SK-N-SH (cell line): Measurements from ENCODE around the gene RFX7. TPM values are rescaled to one million over a fixed set of nuclear protein-coding genes. Genes with fewer than 3 reads are reported as not detected.

ENCODE experiments used
- CTCF ChIA-PET: fragments of 300-600, 350-600 bp; formaldehyde crosslinking; extraction: SDS; loops from one replicate; lab custom pipeline; 2021; lab: Yijun Ruan, JAX
- POLR2A ChIA-PET: fragments of 350-600 bp; sonication (Branson Sonifier 250); formaldehyde crosslinking; extraction: SDS; loops from one replicate; lab custom pipeline; 2020; ENCODE audit warnings: antibody characterized with exemption, inconsistent platforms; lab: Yijun Ruan, JAX
- DNase-seq: peaks from one replicate; pipeline ENCODE4 v3.0.0; 2012
- H2AFZ ChIP-seq: fragments of 200-600 bp; sonication (generic); 2 replicates; pipeline ENCODE4 v1.8.1; 2016; ENCODE audit warnings: antibody characterized with exemption, mild to moderate bottlenecking, low read depth
- H3F3A ChIP-seq: fragments of 200-600 bp; sonication (generic); replicated peaks from 2 replicates; pipeline ENCODE3; 2016; ENCODE audit warnings: antibody characterized with exemption, mild to moderate bottlenecking; ENCODE audit not compliant: insufficient read depth
- H3K27ac ChIP-seq, 2 experiments: fragments of 200-500 bp in 1 of 2; fragments of 200-600 bp in 1 of 2; sonication (Bioruptor generic) in 1 of 2; sonication (generic), shearing (Covaris generic) in 1 of 2; 2 replicates each; pipeline versions ENCODE4 v1.5.1 to v1.6.1; 2014 to 2016; ENCODE audit warnings: low read depth in 2 of 2, inconsistent platforms in 1 of 2, low read length in 1 of 2, mild to moderate bottlenecking in 1 of 2, mixed read lengths in 1 of 2
- H3K27me3 ChIP-seq: fragments of 200-600 bp; sonication (generic), shearing (Covaris generic); 2 replicates; pipeline ENCODE4 v1.6.1; 2016; ENCODE audit warnings: mixed run types; ENCODE audit not compliant: insufficient read depth
- H3K36me3 ChIP-seq, 2 experiments: fragments of 200-500 bp in 1 of 2; fragments of 200-600 bp in 1 of 2; sonication (Bioruptor generic) in 1 of 2; sonication (generic) in 1 of 2; replicated peaks in 1 of 2; 2 replicates each; pipeline versions ENCODE3 to v1.5.1; 2014 to 2016; ENCODE audit warnings: low read length in 1 of 2, mild to moderate bottlenecking in 1 of 2; ENCODE audit not compliant: insufficient read depth in 2 of 2, control insufficient read depth in 1 of 2
- H3K4me1 ChIP-seq, 2 experiments: fragments of 200-500 bp in 1 of 2; fragments of 200-600 bp in 1 of 2; sonication (Bioruptor generic) in 1 of 2; sonication (generic), shearing (Covaris generic) in 1 of 2; 2 replicates each; pipeline versions ENCODE4 v1.5.1 to v1.6.1; 2014 to 2016; ENCODE audit warnings: low read depth in 1 of 2, low read length in 1 of 2, mixed run types in 1 of 2; ENCODE audit not compliant: insufficient read depth in 2 of 2, control insufficient read depth in 1 of 2
- H3K4me2 ChIP-seq: fragments of 200-600 bp; sonication (generic), shearing (Covaris generic); 2 replicates; pipeline ENCODE4 v1.6.1; 2017; ENCODE audit warnings: mixed run types
- H3K4me3 ChIP-seq, 2 experiments: fragments of 200-500 bp in 1 of 2; fragments of 200-600 bp in 1 of 2; sonication (Bioruptor generic) in 1 of 2; sonication (generic), shearing (Covaris generic) in 1 of 2; 2 replicates each; pipeline versions ENCODE4 v1.5.1 to v1.8.1; 2014 to 2016; ENCODE audit warnings: low read depth in 2 of 2, inconsistent platforms in 1 of 2, low read length in 1 of 2, mild to moderate bottlenecking in 1 of 2, mixed read lengths in 1 of 2, moderate library complexity in 1 of 2
- H3K79me2 ChIP-seq: fragments of 200-600 bp; sonication (generic); 2 replicates; pipeline ENCODE4 v1.8.1; 2017; ENCODE audit warnings: mild to moderate bottlenecking; ENCODE audit not compliant: insufficient read depth
- H3K9ac ChIP-seq: fragments of 200-600 bp; sonication (generic); 2 replicates; pipeline ENCODE4 v1.6.1; 2017; ENCODE audit warnings: mixed run types
- H3K9me2 ChIP-seq: fragments of 200-600 bp; sonication (generic); 2 replicates; pipeline ENCODE4 v1.6.1; 2017; ENCODE audit warnings: mixed run types
- H3K9me3 ChIP-seq: fragments of 200-600 bp; sonication (generic); 2 replicates; pipeline ENCODE4 v1.6.1; 2017; ENCODE audit warnings: mixed run types, mild to moderate bottlenecking, moderate library complexity
- H4K20me1 ChIP-seq: fragments of 200-600 bp; sonication (generic); 2 replicates; pipeline ENCODE4 v1.6.1; 2017; ENCODE audit warnings: mild to moderate bottlenecking, mixed run types; ENCODE audit not compliant: insufficient read depth
- ELF1 ChIP-seq: IDR thresholded peaks from 2 replicates; pipeline ENCODE4 v1.4.0; 2012
- GATA2 ChIP-seq: sonication (generic); formaldehyde crosslinking; IDR thresholded peaks from 2 replicates; pipeline ENCODE4 v1.5.0; 2020; ENCODE audit warnings: mild to moderate bottlenecking, missing genetic modification reagents
- IRF3 ChIP-seq: fragments of 150-350 bp; IDR thresholded peaks from 2 replicates; pipeline ENCODE4 v1.6.1; 2016; ENCODE audit warnings: mild to moderate bottlenecking, low read depth, low read length
- POLR2AphosphoS5 ChIP-seq: IDR thresholded peaks from 2 replicates; pipeline ENCODE4 v1.6.1; 2012; ENCODE audit warnings: low read depth, low read length
- RAD21 ChIP-seq: IDR thresholded peaks from 2 replicates; pipeline ENCODE4 v1.6.1; 2012; ENCODE audit warnings: mild to moderate bottlenecking, low read length
- TAF1 ChIP-seq: IDR thresholded peaks from 2 replicates; pipeline ENCODE4 v1.6.1; 2012; ENCODE audit warnings: low read depth, mild to moderate bottlenecking, low read length, moderate library complexity, borderline replicate concordance
- ZBTB33 ChIP-seq: IDR thresholded peaks from 2 replicates; pipeline ENCODE4 v1.4.0; 2012; ENCODE audit warnings: low read depth, borderline replicate concordance
- WGBS: methylation state at CpG from one replicate; pipeline ENCODE4 v1.1.6; 2017; ENCODE audit warnings: low lambda C conversion rate; 5-methylcytosine and 5-hydroxymethylcytosine counted together
- polyA plus RNA-seq, 3 experiments: library from polyadenylated mRNA; depleted of rRNA; stranded (reverse); fragments of >200 nt; gene quantifications; 2 replicates each; pipeline ENCODE4 v1.2.3, GENCODE V29; 2012
- TF ChIP-seq, protein P1 (sequence below): IDR thresholded peaks from 2 replicates; pipeline ENCODE4 v1.6.1; 2012; ENCODE audit warnings: mild to moderate bottlenecking, low read depth, low read length, moderate library complexity
- TF ChIP-seq, protein P2 (sequence below): fragments of 200-600 bp; sonication (generic); IDR thresholded peaks from 2 replicates; pipeline ENCODE4 v1.6.1; 2017; ENCODE audit warnings: antibody characterized with exemption, mild to moderate bottlenecking, moderate library complexity

Gene RFX7
- polyA plus RNA-seq, 1 of the 3 experiments (the other 2 are of a cell fraction): 2.7 TPM

- TF ChIP-seq, protein P1, sequence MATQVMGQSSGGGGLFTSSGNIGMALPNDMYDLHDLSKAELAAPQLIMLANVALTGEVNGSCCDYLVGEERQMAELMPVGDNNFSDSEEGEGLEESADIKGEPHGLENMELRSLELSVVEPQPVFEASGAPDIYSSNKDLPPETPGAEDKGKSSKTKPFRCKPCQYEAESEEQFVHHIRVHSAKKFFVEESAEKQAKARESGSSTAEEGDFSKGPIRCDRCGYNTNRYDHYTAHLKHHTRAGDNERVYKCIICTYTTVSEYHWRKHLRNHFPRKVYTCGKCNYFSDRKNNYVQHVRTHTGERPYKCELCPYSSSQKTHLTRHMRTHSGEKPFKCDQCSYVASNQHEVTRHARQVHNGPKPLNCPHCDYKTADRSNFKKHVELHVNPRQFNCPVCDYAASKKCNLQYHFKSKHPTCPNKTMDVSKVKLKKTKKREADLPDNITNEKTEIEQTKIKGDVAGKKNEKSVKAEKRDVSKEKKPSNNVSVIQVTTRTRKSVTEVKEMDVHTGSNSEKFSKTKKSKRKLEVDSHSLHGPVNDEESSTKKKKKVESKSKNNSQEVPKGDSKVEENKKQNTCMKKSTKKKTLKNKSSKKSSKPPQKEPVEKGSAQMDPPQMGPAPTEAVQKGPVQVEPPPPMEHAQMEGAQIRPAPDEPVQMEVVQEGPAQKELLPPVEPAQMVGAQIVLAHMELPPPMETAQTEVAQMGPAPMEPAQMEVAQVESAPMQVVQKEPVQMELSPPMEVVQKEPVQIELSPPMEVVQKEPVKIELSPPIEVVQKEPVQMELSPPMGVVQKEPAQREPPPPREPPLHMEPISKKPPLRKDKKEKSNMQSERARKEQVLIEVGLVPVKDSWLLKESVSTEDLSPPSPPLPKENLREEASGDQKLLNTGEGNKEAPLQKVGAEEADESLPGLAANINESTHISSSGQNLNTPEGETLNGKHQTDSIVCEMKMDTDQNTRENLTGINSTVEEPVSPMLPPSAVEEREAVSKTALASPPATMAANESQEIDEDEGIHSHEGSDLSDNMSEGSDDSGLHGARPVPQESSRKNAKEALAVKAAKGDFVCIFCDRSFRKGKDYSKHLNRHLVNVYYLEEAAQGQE: peak; percentile 59; the same call in 1 of the 2 replicates
- TF ChIP-seq RAD21: peak; percentile 80
- TF ChIP-seq, protein P2, sequence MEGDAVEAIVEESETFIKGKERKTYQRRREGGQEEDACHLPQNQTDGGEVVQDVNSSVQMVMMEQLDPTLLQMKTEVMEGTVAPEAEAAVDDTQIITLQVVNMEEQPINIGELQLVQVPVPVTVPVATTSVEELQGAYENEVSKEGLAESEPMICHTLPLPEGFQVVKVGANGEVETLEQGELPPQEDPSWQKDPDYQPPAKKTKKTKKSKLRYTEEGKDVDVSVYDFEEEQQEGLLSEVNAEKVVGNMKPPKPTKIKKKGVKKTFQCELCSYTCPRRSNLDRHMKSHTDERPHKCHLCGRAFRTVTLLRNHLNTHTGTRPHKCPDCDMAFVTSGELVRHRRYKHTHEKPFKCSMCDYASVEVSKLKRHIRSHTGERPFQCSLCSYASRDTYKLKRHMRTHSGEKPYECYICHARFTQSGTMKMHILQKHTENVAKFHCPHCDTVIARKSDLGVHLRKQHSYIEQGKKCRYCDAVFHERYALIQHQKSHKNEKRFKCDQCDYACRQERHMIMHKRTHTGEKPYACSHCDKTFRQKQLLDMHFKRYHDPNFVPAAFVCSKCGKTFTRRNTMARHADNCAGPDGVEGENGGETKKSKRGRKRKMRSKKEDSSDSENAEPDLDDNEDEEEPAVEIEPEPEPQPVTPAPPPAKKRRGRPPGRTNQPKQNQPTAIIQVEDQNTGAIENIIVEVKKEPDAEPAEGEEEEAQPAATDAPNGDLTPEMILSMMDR: peak; percentile 100
- no peak for TF ChIP-seq IRF3
- TF ChIP-seq GATA2: no peak
Observed at GRCh38 chr15:56245871-56246814, 2.5 kb upstream of the RFX7 start (continued).

GRCh38 chr15:56244811-56245576 is 1.3 kb upstream of the RFX7 start:
- Histone ChIP-seq H3K36me3 (no peaks in the 10 kb centered on the region), H3K27ac (peak overlapping the region; percentile 36 to 99), H3K9ac (peak overlapping the region; percentile 7; the same call in 1 of the 2 replicates), H3K27me3 (no peaks in the 10 kb centered on the region), H3K9me3 (no peaks in the 10 kb centered on the region), H3K4me3 (peak overlapping the region; percentile 71 to 72; a peak in 3 of 4 replicates), H3K4me1 (peaks cover 18 to 20% of the 10 kb centered on the region in 2 experiments; a peak in 3 of 4 replicates), H3K4me2 (peak overlapping the region; percentile 83), H4K20me1 (no peaks in the 10 kb centered on the region), H3K9me2 (no peaks in the 10 kb centered on the region; the same call in 1 of the 2 replicates), H3F3A (peaks cover 11% of the 10 kb centered on the region), H3K79me2 (peaks cover 35% of the 10 kb centered on the region), H2AFZ (peak overlapping the region; percentile 98)
- CTCF ChIA-PET: interaction anchor here (0.6 to 2.8 kb wide), 30 partner anchors 8 to 251 kb away, joined by 3 to 56 read pairs (median 4); partner anchors contain the start of gene NEDD4
- DNase-seq: no peak
- POLR2A ChIA-PET: no interaction called here
- WGBS: 81% methylated on average over 9 of the region's 10 CpGs
- no peak for TF ChIP-seq TAF1
- TF ChIP-seq IRF3: no peak
- no peak for TF ChIP-seq ELF1
- TF ChIP-seq ZBTB33: no peak
- TF ChIP-seq, protein P1: no peak
- no peak for TF ChIP-seq POLR2AphosphoS5
